OCI-LY1 (cell line): Measurements from ENCODE around the gene TNFRSF14.

Experiments
- CTCF ChIP-seq: fragments of 200-600 bp; sonication (generic), shearing (Covaris generic); IDR thresholded peaks from 2 replicates; pipeline ENCODE4 v1.5.1; 2017; ENCODE audit warnings: mild to moderate bottlenecking, antibody characterized with exemption, low read length, moderate library complexity, mixed read lengths
- EZH2 ChIP-seq: fragments of 200-600 bp; sonication (generic), shearing (Covaris generic); IDR thresholded peaks from 2 replicates; pipeline ENCODE4 v1.8.0; 2017; ENCODE audit warnings: borderline replicate concordance, mixed run types, mild to moderate bottlenecking, antibody characterized with exemption, low read length, moderate library complexity, mixed read lengths

DNA sequence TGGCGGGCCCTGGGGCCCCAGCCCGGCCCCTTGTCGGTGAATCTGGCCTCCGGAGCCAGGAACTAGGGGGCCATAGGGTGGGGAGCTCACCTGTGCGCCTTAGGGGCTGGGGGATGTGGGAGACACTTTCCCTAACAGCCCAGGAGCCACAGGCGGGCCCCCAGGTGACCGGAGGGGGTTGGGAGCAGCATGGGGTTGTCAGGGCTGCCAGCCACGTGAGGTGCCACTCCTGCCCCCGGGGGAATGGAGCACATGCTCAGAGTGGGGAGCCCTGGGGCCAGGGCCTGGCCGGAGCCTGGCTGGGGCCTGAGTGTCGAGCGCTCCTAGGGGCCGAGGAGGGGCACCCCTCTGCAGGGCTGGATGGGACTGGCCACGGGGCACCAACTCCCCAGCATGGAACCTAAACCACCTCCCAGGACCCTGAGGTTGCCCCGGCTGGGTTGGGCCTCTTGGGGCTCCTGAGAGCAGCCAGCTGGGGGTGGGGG lies 50.3 kb downstream of the TNFRSF14 start:
- TF ChIP-seq CTCF (no peak), EZH2 (no peak)
